Measurements from ENCODE around the gene KRT13. TPM values are rescaled to one million over a fixed set of nuclear protein-coding genes. Genes with fewer than 3 reads are reported as not detected.

KRT13 gene
- total and polyA plus RNA-seq, 2 donors (not counting 1 experiment from before 2014, with no cell fraction given): not detected

DNA sequence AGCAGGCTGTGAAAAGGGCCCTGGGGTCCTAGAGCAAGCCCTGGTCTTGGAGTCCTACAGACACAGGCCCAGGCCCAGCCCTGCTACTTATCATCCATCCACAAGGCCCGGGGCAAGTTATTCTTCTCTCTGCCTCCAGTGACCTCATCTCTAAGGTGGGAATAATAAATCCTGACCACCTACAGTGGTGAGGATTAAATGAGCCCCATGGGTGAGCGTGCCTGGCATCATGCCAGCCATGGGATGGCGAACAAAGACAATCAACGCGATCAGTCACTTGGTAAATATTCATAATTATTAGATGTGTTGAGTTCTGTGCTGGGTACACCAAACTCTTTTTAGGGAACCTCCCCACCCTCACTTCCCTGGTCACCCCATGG lies 7.7 kb upstream of the KRT13 start:
- H3K9me3 ChIP-seq (ENCODE audit: control insufficient read depth, insufficient read depth, low read depth, low read length): no peaks in the 10 kb centered on the region
- no peak overlapping the region for H3K4me3 ChIP-seq (replicated peaks in 1 of 4; ENCODE audit: control extremely low read depth in 1 of 4, insufficient read depth in 1 of 4, low read depth in 3 of 4, low read length in 4 of 4)
- H3K4me2 ChIP-seq (ENCODE audit: extremely low read depth, insufficient read depth, low read length): no peak overlapping the region
- no peak for DNase-seq (ENCODE audit: low read depth in 2 of 2)
- H3K9ac ChIP-seq (ENCODE audit: insufficient read depth, low read length): no peak overlapping the region
- no peak overlapping the region for H3K27ac ChIP-seq (ENCODE audit: insufficient read depth, low read length)
- H3K4me1 ChIP-seq (ENCODE audit: control insufficient read depth, extremely low read depth, insufficient read depth, low read length): no peaks in the 10 kb centered on the region
- H4K20me1 ChIP-seq (ENCODE audit: control insufficient read depth, extremely low read depth, insufficient read depth, low read length): no peaks in the 10 kb centered on the region
- no peaks in the 10 kb centered on the region for H3K79me2 ChIP-seq (ENCODE audit: control insufficient read depth, insufficient read depth, low read length)
- H3K27me3 ChIP-seq (ENCODE audit: control insufficient read depth, insufficient read depth, low read length): no peaks in the 10 kb centered on the region
- no peak for TF ChIP-seq EZH2 (IDR thresholded peaks at IDR 0.05; ENCODE audit: low read length, missing control alignments)
- TF ChIP-seq, protein P1, sequence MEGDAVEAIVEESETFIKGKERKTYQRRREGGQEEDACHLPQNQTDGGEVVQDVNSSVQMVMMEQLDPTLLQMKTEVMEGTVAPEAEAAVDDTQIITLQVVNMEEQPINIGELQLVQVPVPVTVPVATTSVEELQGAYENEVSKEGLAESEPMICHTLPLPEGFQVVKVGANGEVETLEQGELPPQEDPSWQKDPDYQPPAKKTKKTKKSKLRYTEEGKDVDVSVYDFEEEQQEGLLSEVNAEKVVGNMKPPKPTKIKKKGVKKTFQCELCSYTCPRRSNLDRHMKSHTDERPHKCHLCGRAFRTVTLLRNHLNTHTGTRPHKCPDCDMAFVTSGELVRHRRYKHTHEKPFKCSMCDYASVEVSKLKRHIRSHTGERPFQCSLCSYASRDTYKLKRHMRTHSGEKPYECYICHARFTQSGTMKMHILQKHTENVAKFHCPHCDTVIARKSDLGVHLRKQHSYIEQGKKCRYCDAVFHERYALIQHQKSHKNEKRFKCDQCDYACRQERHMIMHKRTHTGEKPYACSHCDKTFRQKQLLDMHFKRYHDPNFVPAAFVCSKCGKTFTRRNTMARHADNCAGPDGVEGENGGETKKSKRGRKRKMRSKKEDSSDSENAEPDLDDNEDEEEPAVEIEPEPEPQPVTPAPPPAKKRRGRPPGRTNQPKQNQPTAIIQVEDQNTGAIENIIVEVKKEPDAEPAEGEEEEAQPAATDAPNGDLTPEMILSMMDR (conservative IDR thresholded peaks at IDR 0.05 in 1 of 2, IDR thresholded peaks at IDR 0.05 in 1 of 2; ENCODE audit: low read depth in 1 of 2, low read length in 2 of 2): no peak
- H2AFZ ChIP-seq (ENCODE audit: low read length): no peak overlapping the region
- H3K36me3 ChIP-seq (ENCODE audit: control insufficient read depth, insufficient read depth, low read length): no peaks in the 10 kb centered on the region

DNA sequence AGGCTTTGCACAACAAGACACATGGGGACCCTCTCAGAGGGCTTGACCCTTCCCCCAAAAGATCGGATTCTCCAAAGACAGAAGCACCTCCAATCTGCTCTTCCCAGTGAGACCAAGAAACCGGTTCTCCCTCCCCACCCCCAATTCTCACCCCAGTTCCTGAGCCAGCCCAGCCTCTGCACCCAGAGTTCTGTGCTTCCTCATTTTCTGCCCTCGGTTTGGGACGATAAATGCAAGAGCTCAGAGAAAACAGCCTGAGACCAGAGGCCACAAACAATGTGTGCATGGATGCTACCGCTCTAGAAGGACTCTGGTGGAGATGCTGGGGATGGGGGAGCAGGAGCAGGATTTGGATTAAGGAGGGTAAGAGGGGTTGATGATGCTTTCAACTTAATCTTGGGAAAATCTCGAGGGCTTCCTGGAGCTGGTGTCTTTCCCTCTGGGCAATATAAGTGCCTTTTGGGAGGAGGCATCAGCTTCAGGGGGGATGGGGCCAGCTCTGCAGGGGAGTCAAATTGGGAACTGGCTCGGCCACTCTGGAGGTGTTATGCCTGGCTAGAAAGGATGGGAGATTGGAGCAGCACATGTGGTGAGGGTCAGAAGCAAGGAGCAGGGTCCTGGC lies 7.2 kb upstream of the KRT13 start:
- no peaks in the 10 kb centered on the region for H3K4me1 ChIP-seq (ENCODE audit: control insufficient read depth, extremely low read depth, insufficient read depth, low read length)
- no peaks in the 10 kb centered on the region for H3K9me3 ChIP-seq (ENCODE audit: control insufficient read depth, insufficient read depth, low read depth, low read length)
- H3K27me3 ChIP-seq (ENCODE audit: control insufficient read depth, insufficient read depth, low read length): no peaks in the 10 kb centered on the region
- TF ChIP-seq EZH2 (IDR thresholded peaks at IDR 0.05; ENCODE audit: low read length, missing control alignments): no peak
- TF ChIP-seq, protein P1 (conservative IDR thresholded peaks at IDR 0.05 in 1 of 2, IDR thresholded peaks at IDR 0.05 in 1 of 2; ENCODE audit: low read depth in 1 of 2, low read length in 2 of 2): no peak
- H3K4me2 ChIP-seq (ENCODE audit: extremely low read depth, insufficient read depth, low read length): no peak overlapping the region
- no peak overlapping the region for H3K27ac ChIP-seq (ENCODE audit: insufficient read depth, low read length)
- no peaks in the 10 kb centered on the region for H3K79me2 ChIP-seq (ENCODE audit: control insufficient read depth, insufficient read depth, low read length)
- no peaks in the 10 kb centered on the region for H3K36me3 ChIP-seq (ENCODE audit: control insufficient read depth, insufficient read depth, low read length)
- no peak overlapping the region for H3K9ac ChIP-seq (ENCODE audit: insufficient read depth, low read length)
- H3K4me3 ChIP-seq (replicated peaks in 1 of 4; ENCODE audit: control extremely low read depth in 1 of 4, insufficient read depth in 1 of 4, low read depth in 3 of 4, low read length in 4 of 4): no peak overlapping the region
- no peak for DNase-seq (ENCODE audit: low read depth in 2 of 2)
- no peak overlapping the region for H2AFZ ChIP-seq (ENCODE audit: low read length)
- no peaks in the 10 kb centered on the region for H4K20me1 ChIP-seq (ENCODE audit: control insufficient read depth, extremely low read depth, insufficient read depth, low read length)

DNA sequence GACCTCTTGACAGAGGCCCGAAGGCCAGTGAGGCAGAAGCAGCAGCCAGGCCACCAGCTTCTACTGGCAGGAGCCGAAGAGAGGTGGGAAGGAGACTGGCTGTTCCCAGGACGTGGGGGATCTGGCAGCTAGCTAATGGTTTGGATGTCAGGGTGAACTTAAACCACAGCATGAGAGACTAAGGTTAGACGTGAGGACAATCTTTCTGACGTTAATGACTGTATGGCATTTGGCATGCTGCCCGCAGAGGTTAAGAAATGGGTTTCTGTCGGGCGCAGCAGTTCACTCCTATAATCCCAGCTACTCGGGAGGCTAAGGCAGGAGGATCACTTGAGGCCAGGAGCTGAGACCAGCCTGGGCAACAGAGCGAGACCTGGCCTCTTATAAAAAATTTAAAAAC lies 6.3 kb upstream of the KRT13 start:
- TF ChIP-seq, protein P1 (conservative IDR thresholded peaks at IDR 0.05 in 1 of 2, IDR thresholded peaks at IDR 0.05 in 1 of 2; ENCODE audit: low read depth in 1 of 2, low read length in 2 of 2): no peak
- no peak for TF ChIP-seq EZH2 (IDR thresholded peaks at IDR 0.05; ENCODE audit: low read length, missing control alignments)
- no peaks in the 10 kb centered on the region for H3K27me3 ChIP-seq (ENCODE audit: control insufficient read depth, insufficient read depth, low read length)

More for the DNA sequence above, 6.3 kb upstream of the KRT13 start:
- Histone ChIP-seq H3K27ac (ENCODE audit: insufficient read depth, low read length) (no peak overlapping the region), H2AFZ (ENCODE audit: low read length) (no peak overlapping the region), H3K4me2 (ENCODE audit: extremely low read depth, insufficient read depth, low read length) (no peak overlapping the region), H4K20me1 (ENCODE audit: control insufficient read depth, extremely low read depth, insufficient read depth, low read length) (no peaks in the 10 kb centered on the region), H3K79me2 (ENCODE audit: control insufficient read depth, insufficient read depth, low read length) (no peaks in the 10 kb centered on the region), H3K4me3 (replicated peaks in 1 of 4; ENCODE audit: control extremely low read depth in 1 of 4, insufficient read depth in 1 of 4, low read depth in 3 of 4, low read length in 4 of 4) (no peak overlapping the region), H3K9me3 (ENCODE audit: control insufficient read depth, insufficient read depth, low read depth, low read length) (no peaks in the 10 kb centered on the region), H3K9ac (ENCODE audit: insufficient read depth, low read length) (no peak overlapping the region), H3K4me1 (ENCODE audit: control insufficient read depth, extremely low read depth, insufficient read depth, low read length) (no peaks in the 10 kb centered on the region), H3K36me3 (ENCODE audit: control insufficient read depth, insufficient read depth, low read length) (no peaks in the 10 kb centered on the region)
- DNase-seq (ENCODE audit: low read depth in 2 of 2): no peak

Measured in fibroblast of lung (primary cell).